Lung (tissue), 12 donors: Measurements from ENCODE around the gene SMURF1. TPM values are rescaled to one million over a fixed set of nuclear protein-coding genes. Genes with fewer than 3 reads are reported as not detected.
A peak's percentile ranks its signal among the peaks of the same experiment; 100 is the strongest.

Experiments
- ATAC-seq: fragments of 200-7000 bp; cut with Tn5 transposase; one replicate; pipeline ENCODE4 v1.9.1; 2020; ENCODE audit warnings: moderate number of reproducible peaks; ENCODE audit not compliant: insufficient read depth, low FRiP score
- DNase-seq, 3 donors: peaks; one replicate each; pipeline ENCODE4 v3.0.0-alpha.2; 2013 to 2017
- H3K27ac ChIP-seq, 2 donors: one replicate each; pipeline ENCODE4 v1.5.1; 2013; ENCODE audit warnings: mild to moderate bottlenecking in 2 of 2, moderate library complexity in 2 of 2, control low read depth in 1 of 2, inconsistent platforms in 1 of 2, low read depth in 1 of 2, low read length in 1 of 2
- H3K27me3 ChIP-seq, 3 donors: one replicate each; pipeline ENCODE4 v1.5.1; 2013; ENCODE audit warnings: low read length in 2 of 3; ENCODE audit not compliant: control insufficient read depth in 3 of 3, insufficient read depth in 3 of 3
- H3K36me3 ChIP-seq, 4 donors: one replicate each; pipeline ENCODE4 v1.5.1; 2013; ENCODE audit warnings: low read length in 4 of 4, mild to moderate bottlenecking in 1 of 4, moderate library complexity in 1 of 4; ENCODE audit not compliant: control insufficient read depth in 4 of 4, insufficient read depth in 4 of 4
- H3K4me1 ChIP-seq, 5 donors: one replicate each; pipeline ENCODE4 v1.5.1; 2013; ENCODE audit warnings: low read length in 5 of 5, mild to moderate bottlenecking in 2 of 5, moderate library complexity in 1 of 5; ENCODE audit not compliant: control insufficient read depth in 5 of 5, insufficient read depth in 5 of 5
- H3K4me3 ChIP-seq: one replicate; pipeline ENCODE4 v1.5.1; 2013; ENCODE audit warnings: mild to moderate bottlenecking, control low read depth, moderate library complexity
- H3K9ac ChIP-seq, 2 donors: one replicate each; pipeline ENCODE4 v1.5.1; 2013; ENCODE audit warnings: low read length in 2 of 2, control low read depth in 1 of 2; ENCODE audit not compliant: insufficient read depth in 1 of 2
- H3K9me3 ChIP-seq, 4 donors: one replicate each; pipeline ENCODE4 v1.5.1; 2013; ENCODE audit warnings: low read length in 3 of 4, mild to moderate bottlenecking in 1 of 4, moderate library complexity in 1 of 4; ENCODE audit not compliant: control insufficient read depth in 4 of 4, insufficient read depth in 3 of 4
- WGBS, 2 donors: extraction: QIAGEN DNeasy Blood & Tissue Kit; methylation state at CpG; one replicate each; pipeline ENCODE4 v1.1.7; 2013; 5-methylcytosine and 5-hydroxymethylcytosine counted together
- polyA plus RNA-seq, 2 donors: library from polyadenylated mRNA; stranded (reverse); fragments of 200-250 nt; gene quantifications; one replicate each; pipeline ENCODE4 v1.2.1, GENCODE V29; 2013
- total RNA-seq, 2 donors: library from RNA; depleted of rRNA in 1 of 2; stranded (reverse); fragments of >200 nt in 1 of 2; gene quantifications; one replicate each; pipeline ENCODE4 v1.2.1, GENCODE V29; 2014 to 2021
- TF ChIP-seq, protein P1 (sequence below): IDR thresholded peaks from 2 replicates; pipeline ENCODE4 v1.5.1; 2012; ENCODE audit warnings: mild to moderate bottlenecking; ENCODE audit errors: control extremely low read depth, extremely low read depth
- donor health status: control.
- donor health status: control.
- donor health status: Bipolar disorder and iron deficiency.
- donor health status: healthy.
- donor health status: DM: yes; HTN: yes; CAD: no.

The SMURF1 gene
- total and polyA plus RNA-seq, 4 donors: 9.0 to 36.4 (median 21.5) TPM

DNA sequence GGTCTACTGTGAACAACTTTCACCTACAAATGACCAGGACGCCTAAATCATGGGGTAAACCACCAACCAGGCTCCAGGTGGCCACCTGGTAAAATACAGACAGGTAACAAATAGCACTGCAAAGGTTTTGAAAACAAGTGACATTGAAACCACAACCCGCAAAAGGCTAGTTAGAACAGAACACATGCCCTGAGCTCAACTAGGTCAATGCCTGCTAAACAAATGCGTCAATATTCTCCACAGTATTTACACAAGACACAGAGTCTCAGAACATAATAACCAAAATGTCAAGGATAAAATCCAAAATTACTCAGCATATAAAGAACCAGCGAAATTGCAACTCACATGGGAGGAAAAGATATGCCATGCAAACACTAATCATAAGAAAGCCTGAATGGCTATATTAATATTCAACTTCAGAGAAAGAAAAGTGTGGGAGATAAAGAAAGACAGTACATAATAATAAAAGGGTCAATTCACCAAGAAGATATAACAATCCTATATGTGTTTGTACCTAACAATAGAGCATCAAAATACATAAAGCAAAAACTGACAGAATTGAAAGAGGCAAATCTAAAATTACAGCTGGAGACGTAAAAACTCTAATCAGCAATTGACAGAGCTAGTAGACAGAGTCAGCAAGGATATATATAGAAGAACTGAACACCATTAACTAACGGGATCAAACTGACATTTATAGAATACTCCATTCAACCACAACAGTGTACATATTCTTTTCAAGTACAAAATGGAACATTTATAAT, 47.6 kb downstream of the SMURF1 start:
- H3K4me3 ChIP-seq: no peak overlapping the region
- no peak overlapping the region for H3K9ac ChIP-seq
- 69 to 82% methylated on average over 6 of the region's 6 CpGs for WGBS, 2 donors
- H3K27ac ChIP-seq: peak overlapping the region; percentile 1 to 79
- peaks cover 7 to 18% (median 11%) of the 10 kb centered on the region in 5 donors for H3K4me1 ChIP-seq
- no peak for DNase-seq
- H3K27me3 ChIP-seq: no peaks in the 10 kb centered on the region
- peak; percentile 58 for ATAC-seq
- H3K36me3 ChIP-seq: no peaks in the 10 kb centered on the region
- TF ChIP-seq, protein P1, sequence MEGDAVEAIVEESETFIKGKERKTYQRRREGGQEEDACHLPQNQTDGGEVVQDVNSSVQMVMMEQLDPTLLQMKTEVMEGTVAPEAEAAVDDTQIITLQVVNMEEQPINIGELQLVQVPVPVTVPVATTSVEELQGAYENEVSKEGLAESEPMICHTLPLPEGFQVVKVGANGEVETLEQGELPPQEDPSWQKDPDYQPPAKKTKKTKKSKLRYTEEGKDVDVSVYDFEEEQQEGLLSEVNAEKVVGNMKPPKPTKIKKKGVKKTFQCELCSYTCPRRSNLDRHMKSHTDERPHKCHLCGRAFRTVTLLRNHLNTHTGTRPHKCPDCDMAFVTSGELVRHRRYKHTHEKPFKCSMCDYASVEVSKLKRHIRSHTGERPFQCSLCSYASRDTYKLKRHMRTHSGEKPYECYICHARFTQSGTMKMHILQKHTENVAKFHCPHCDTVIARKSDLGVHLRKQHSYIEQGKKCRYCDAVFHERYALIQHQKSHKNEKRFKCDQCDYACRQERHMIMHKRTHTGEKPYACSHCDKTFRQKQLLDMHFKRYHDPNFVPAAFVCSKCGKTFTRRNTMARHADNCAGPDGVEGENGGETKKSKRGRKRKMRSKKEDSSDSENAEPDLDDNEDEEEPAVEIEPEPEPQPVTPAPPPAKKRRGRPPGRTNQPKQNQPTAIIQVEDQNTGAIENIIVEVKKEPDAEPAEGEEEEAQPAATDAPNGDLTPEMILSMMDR: no peak
- no peaks in the 10 kb centered on the region for H3K9me3 ChIP-seq

DNA sequence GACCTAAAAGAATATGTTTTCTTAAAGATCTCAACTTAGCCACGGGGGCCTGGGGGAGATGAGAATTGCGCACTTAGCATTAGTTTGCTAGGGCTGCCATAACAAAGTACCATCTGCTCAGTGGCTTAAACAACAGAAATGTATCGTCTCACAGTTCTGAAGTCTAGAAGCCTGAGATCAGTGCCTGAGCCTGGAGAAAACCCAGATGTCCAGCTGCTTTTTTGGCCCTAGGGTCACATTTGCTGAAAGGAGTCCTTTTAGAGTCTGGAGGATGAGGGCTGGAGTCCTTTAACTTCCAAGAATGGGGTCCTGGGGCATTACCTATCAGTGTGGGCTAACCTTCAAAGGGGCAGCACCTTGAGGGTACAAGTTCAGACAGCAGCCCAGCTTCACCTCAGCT, 48.2 kb downstream of the SMURF1 start:
- Histone ChIP-seq H3K27ac (peak overlapping the region; percentile 1 to 79), H3K4me1 (peaks cover 7 to 18% (median 11%) of the 10 kb centered on the region in 5 donors), H3K4me3 (no peak overlapping the region), H3K27me3 (no peaks in the 10 kb centered on the region), H3K36me3 (no peaks in the 10 kb centered on the region), H3K9me3 (no peaks in the 10 kb centered on the region), H3K9ac (no peak overlapping the region)
- TF ChIP-seq, protein P1: no peak
- ATAC-seq (no peak), DNase-seq (peak; percentile 50 to 79 (median 65))
- WGBS, 2 donors: 57 to 61% methylated on average over 3 of the region's 3 CpGs

DNA sequence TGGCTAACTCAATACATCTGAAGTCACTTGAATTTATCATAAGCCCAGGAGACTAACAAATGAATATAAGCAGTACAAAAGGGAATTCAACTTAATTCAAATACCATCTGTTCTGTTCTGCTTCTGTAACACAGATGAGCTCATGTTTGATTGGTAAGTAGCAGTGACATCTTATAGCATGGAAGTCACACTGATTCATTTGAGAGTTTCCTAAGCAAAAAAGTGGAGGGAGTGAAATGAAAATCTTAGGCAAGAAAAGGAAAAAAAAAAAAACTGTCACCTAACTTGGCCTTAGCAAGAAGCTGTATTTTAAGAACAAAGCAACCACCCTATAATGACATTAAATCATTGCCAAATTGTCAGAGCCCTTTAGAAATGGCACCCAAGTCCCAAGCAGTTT, 49.5 kb downstream of the SMURF1 start:
- Histone ChIP-seq H3K27me3 (no peaks in the 10 kb centered on the region), H3K4me1 (peaks cover 7 to 18% (median 8%) of the 10 kb centered on the region in 5 donors), H3K9me3 (no peaks in the 10 kb centered on the region), H3K27ac (no peak overlapping the region), H3K4me3 (no peak overlapping the region), H3K36me3 (no peaks in the 10 kb centered on the region), H3K9ac (no peak overlapping the region)
- DNase-seq: no peak
- no peak for ATAC-seq
- TF ChIP-seq, protein P1: no peak
